ENCODE data around the gene TRIOBP.
A peak's percentile ranks its signal among the peaks of the same experiment; 100 is the strongest.
"Not testable (repeated sequence)": the region's sequence is repeated elsewhere in the genome, so short reads cannot be mapped to it uniquely, and the experiment has no call there.

TRIOBP gene

GRCh38 chr22:37696260-37696656 lies 590 bp upstream of the TRIOBP start:
- not testable (repeated sequence) for DNase-seq

- no peak for DNase-seq
Observed at GRCh38 chr22:37697538-37697835, 639 bp downstream of the TRIOBP start.

GRCh38 chr22:37701141-37701786 lies 4.4 kb downstream of the TRIOBP start:
- DNase-seq, result peak; percentile 75 to 76

GRCh38 chr22:37703906-37704305 lies 7.1 kb downstream of the TRIOBP start:
- DNase-seq, result no peak

GRCh38 chr22:37704645-37705044 lies 7.8 kb downstream of the TRIOBP start:
- DNase-seq, result no peak

GRCh38 chr22:37705205-37705604 lies 8.4 kb downstream of the TRIOBP start:
- DNase-seq, result no peak

- DNase-seq, result no peak
Observed at GRCh38 chr22:37708580-37709444, 12.0 kb downstream of the TRIOBP start.

GRCh38 chr22:37709445-37709765 lies 12.6 kb downstream of the TRIOBP start:
- DNase-seq, result no peak

GRCh38 chr22:37710675-37711074 lies 13.8 kb downstream of the TRIOBP start:
- DNase-seq, result no peak

- DNase-seq, result no peak
Observed at GRCh38 chr22:37711490-37711889, 14.6 kb downstream of the TRIOBP start.

GRCh38 chr22:37713761-37714160 lies 16.9 kb downstream of the TRIOBP start:
- DNase-seq, result no peak

GRCh38 chr22:37714634-37715033 lies 17.8 kb downstream of the TRIOBP start:
- DNase-seq, result no peak

GRCh38 chr22:37715760-37716159 lies 18.9 kb downstream of the TRIOBP start:
- DNase-seq, result no peak

GRCh38 chr22:37716708-37717107 lies 19.9 kb downstream of the TRIOBP start:
- DNase-seq, result no peak

- DNase-seq, result not testable (repeated sequence)
Observed at GRCh38 chr22:37717235-37717634, 20.4 kb downstream of the TRIOBP start.

GRCh38 chr22:37717746-37718305 lies 21.0 kb downstream of the TRIOBP start:
- not testable (repeated sequence) for DNase-seq

GRCh38 chr22:37725551-37726240 lies 28.8 kb downstream of the TRIOBP start:
- no peak for DNase-seq

- peak; percentile 7 to 39 for DNase-seq
Observed at GRCh38 chr22:37726241-37726887, 29.5 kb downstream of the TRIOBP start.

GRCh38 chr22:37728620-37729019 lies 31.8 kb downstream of the TRIOBP start:
- no peak for DNase-seq

GRCh38 chr22:37731804-37732471 lies 35.1 kb downstream of the TRIOBP start:
- peak; percentile 71 to 74 for DNase-seq

- no peak for DNase-seq
Observed at GRCh38 chr22:37732699-37733607, 36.1 kb downstream of the TRIOBP start.
